Panc1 (cell line): Measurements from ENCODE around the gene SENP1. TPM values are rescaled to one million over a fixed set of nuclear protein-coding genes. Genes with fewer than 3 reads are reported as not detected.

Source experiments
- ATAC-seq: fragments of 200-7000 bp; cut with Tn5 transposase; 2 replicates; pipeline ENCODE4 v1.9.1; 2020; ENCODE audit warnings: mild to moderate bottlenecking, moderate library complexity
- BruUV-seq: library from RNA; stranded (reverse); fragments of 400-500 nt; replicated peaks from 2 replicates; lab custom pipeline; 2021; lab: Mats Ljungman, UMichigan
- CTCF ChIA-PET: fragments of 300-600 bp; sonication (Branson Sonifier 250); formaldehyde crosslinking; loops from one replicate; lab custom pipeline; 2022; ENCODE audit warnings: antibody characterized with exemption; lab: Charles Lee
- POLR2A ChIA-PET: fragments of 300-600 bp; sonication (Branson Sonifier 250); formaldehyde crosslinking; loops from one replicate; lab custom pipeline; 2022; ENCODE audit warnings: antibody characterized with exemption; lab: Charles Lee
- DNase-seq: peaks from one replicate; pipeline ENCODE4 v3.0.0-alpha.2; 2010; ENCODE audit warnings: low read depth, low spot score
- H3K27ac ChIP-seq: 2 replicates; pipeline ENCODE4 v1.5.1; 2011; ENCODE audit warnings: mild to moderate bottlenecking, low read length, inconsistent platforms
- H3K27me3 ChIP-seq: fragments of 200-500 bp; sonication (Bioruptor generic); 2 replicates; pipeline ENCODE4 v1.6.0; 2014; ENCODE audit warnings: low read length, inconsistent platforms; ENCODE audit not compliant: control insufficient read depth, insufficient read depth
- H3K36me3 ChIP-seq: fragments of 200-500 bp; sonication (Bioruptor generic); 2 replicates; pipeline ENCODE4 v1.5.1; 2014; ENCODE audit warnings: inconsistent platforms, mild to moderate bottlenecking, low read length, moderate library complexity; ENCODE audit not compliant: control insufficient read depth, insufficient read depth
- H3K4me1 ChIP-seq: 2 replicates; pipeline ENCODE4 v1.5.1; 2011; ENCODE audit warnings: inconsistent platforms, mild to moderate bottlenecking, low read length, moderate library complexity; ENCODE audit not compliant: control insufficient read depth, insufficient read depth
- H3K4me3 ChIP-seq, 2 experiments: 2 replicates each; pipeline ENCODE4 v1.5.1; 2011 to 2012; ENCODE audit warnings: low read depth in 2 of 2, low read length in 2 of 2, mild to moderate bottlenecking in 2 of 2, inconsistent platforms in 1 of 2, moderate library complexity in 1 of 2
- H3K9me3 ChIP-seq: fragments of 200-500 bp; sonication (Bioruptor generic); 2 replicates; pipeline ENCODE4 v1.5.1; 2014; ENCODE audit warnings: low read depth, mild to moderate bottlenecking, inconsistent platforms, low read length, moderate library complexity; ENCODE audit not compliant: control insufficient read depth, insufficient read depth
- POLR2AphosphoS5 ChIP-seq: IDR thresholded peaks from 2 replicates; pipeline ENCODE4 v1.6.1; 2012; ENCODE audit warnings: mild to moderate bottlenecking, low read depth, low read length, moderate library complexity
- SIN3A ChIP-seq: IDR thresholded peaks from 2 replicates; pipeline ENCODE4 v1.6.1; 2012; ENCODE audit warnings: low read depth, mild to moderate bottlenecking, low read length, moderate library complexity, borderline replicate concordance; ENCODE audit not compliant: insufficient read depth
- TCF7L2 ChIP-seq: IDR thresholded peaks from 2 replicates; pipeline ENCODE4 v1.6.1; 2011; ENCODE audit warnings: mild to moderate bottlenecking, low read depth, low read length, inconsistent platforms
- in situ Hi-C: cut with HindIII; loops from 2 replicates; pipeline ENCODE4 v1.10.0; 2016; ENCODE audit warnings: low sequenced_read_pairs, low pct_unique_long_range_greater_than_20kb
- intact Hi-C: fragments of 100-400 bp; cut with micrococcal nuclease; formaldehyde crosslinking; loops from one replicate; pipeline ENCODE4 v1.10.0; 2022; ENCODE audit not compliant: unreplicated experiment
- total RNA-seq: library from RNA; stranded (reverse); gene quantifications from one replicate; pipeline ENCODE4 v1.2.1, GENCODE V29; 2021; ENCODE audit not compliant: unreplicated experiment
- TF ChIP-seq, protein P1 (sequence below), 2 experiments: IDR thresholded peaks; 2 replicates each; pipeline ENCODE4 v1.6.1; 2011 to 2012; ENCODE audit warnings: low read depth in 2 of 2, control low read depth in 1 of 2, low read length in 1 of 2, mild to moderate bottlenecking in 1 of 2, moderate library complexity in 1 of 2; ENCODE audit not compliant: insufficient read depth in 1 of 2
- TF ChIP-seq, protein P2 (sequence below): fragments of 450-650 bp; IDR thresholded peaks from 2 replicates; pipeline ENCODE4 v1.5.1; 2017; ENCODE audit warnings: mild to moderate bottlenecking

Gene SENP1
- total RNA-seq, 1 experiment from 2014 or later: 35.2 TPM

DNA sequence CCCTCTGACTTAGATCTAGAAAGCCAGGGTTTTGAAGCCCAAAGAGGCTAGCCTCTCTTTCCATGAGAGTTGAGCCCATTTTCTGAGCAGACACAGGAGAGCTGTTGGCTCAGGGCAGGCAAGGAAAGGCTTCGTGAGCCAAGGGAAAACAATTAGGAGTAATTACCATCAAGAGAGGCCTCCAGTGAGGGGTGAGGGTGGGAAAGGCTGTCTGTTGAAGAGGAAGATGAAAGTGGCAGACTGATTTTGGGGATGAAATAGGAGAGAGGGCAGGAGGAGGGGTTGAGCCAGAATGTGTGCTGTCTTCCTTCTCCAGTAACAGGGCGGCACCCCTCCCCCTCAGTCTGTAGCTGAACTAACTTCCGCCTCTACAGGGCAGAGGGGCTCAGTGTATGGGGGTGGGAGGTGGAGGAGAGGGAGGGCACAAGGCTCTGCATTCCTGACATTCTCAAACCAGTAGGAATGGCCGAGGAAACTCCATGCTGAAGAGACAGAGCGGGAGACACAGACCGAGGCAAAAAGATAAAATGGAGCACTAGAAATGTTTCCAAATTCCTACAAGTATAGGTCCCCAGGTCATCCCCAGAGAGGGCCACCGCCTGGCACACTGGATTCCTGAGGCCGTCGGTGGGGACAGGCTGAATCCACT, 68.5 kb downstream of the SENP1 start:
- no peak for TF ChIP-seq TCF7L2
- no peak for TF ChIP-seq POLR2AphosphoS5
- TF ChIP-seq SIN3A: no peak
- TF ChIP-seq, protein P1, sequence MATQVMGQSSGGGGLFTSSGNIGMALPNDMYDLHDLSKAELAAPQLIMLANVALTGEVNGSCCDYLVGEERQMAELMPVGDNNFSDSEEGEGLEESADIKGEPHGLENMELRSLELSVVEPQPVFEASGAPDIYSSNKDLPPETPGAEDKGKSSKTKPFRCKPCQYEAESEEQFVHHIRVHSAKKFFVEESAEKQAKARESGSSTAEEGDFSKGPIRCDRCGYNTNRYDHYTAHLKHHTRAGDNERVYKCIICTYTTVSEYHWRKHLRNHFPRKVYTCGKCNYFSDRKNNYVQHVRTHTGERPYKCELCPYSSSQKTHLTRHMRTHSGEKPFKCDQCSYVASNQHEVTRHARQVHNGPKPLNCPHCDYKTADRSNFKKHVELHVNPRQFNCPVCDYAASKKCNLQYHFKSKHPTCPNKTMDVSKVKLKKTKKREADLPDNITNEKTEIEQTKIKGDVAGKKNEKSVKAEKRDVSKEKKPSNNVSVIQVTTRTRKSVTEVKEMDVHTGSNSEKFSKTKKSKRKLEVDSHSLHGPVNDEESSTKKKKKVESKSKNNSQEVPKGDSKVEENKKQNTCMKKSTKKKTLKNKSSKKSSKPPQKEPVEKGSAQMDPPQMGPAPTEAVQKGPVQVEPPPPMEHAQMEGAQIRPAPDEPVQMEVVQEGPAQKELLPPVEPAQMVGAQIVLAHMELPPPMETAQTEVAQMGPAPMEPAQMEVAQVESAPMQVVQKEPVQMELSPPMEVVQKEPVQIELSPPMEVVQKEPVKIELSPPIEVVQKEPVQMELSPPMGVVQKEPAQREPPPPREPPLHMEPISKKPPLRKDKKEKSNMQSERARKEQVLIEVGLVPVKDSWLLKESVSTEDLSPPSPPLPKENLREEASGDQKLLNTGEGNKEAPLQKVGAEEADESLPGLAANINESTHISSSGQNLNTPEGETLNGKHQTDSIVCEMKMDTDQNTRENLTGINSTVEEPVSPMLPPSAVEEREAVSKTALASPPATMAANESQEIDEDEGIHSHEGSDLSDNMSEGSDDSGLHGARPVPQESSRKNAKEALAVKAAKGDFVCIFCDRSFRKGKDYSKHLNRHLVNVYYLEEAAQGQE (IDR thresholded peaks at IDR 0.05; ENCODE audit: insufficient read depth in 1 of 2, low read depth in 2 of 2, low read length in 1 of 2): no peak
- TF ChIP-seq, protein P2, sequence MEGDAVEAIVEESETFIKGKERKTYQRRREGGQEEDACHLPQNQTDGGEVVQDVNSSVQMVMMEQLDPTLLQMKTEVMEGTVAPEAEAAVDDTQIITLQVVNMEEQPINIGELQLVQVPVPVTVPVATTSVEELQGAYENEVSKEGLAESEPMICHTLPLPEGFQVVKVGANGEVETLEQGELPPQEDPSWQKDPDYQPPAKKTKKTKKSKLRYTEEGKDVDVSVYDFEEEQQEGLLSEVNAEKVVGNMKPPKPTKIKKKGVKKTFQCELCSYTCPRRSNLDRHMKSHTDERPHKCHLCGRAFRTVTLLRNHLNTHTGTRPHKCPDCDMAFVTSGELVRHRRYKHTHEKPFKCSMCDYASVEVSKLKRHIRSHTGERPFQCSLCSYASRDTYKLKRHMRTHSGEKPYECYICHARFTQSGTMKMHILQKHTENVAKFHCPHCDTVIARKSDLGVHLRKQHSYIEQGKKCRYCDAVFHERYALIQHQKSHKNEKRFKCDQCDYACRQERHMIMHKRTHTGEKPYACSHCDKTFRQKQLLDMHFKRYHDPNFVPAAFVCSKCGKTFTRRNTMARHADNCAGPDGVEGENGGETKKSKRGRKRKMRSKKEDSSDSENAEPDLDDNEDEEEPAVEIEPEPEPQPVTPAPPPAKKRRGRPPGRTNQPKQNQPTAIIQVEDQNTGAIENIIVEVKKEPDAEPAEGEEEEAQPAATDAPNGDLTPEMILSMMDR: no peak
- no peak for DNase-seq
- Histone ChIP-seq H3K4me3 (no peak overlapping the region), H3K4me1 (no peaks in the 10 kb centered on the region), H3K27ac (no peak overlapping the region), H3K36me3 (no peaks in the 10 kb centered on the region), H3K27me3 (no peaks in the 10 kb centered on the region), H3K9me3 (no peaks in the 10 kb centered on the region)
- ChIA-PET CTCF (no interaction called here), POLR2A (no interaction called here)
- no peak for ATAC-seq
- no TSS peak for BruUV-seq
- intact Hi-C loops (no loop called here), in situ Hi-C loops (no loop called here)

DNA sequence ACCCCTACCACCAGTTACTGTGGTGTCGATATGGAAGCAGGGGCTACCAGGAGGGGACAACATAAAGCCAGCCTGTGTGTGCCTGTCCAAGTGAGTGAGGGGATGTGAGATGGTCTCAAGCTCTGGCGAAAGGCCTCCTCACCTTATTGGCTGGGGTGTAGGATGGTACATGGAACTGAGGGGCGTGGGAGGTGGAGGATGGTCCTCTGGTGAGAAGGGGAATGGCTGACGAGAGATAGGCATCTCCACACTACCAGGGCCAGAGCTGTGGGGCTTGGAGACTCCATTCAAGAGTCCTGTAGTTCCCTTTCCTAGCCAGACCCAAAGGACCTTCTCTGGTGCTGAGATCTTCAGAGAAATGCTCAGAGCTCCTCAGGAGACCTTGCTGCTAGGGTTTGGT, 69.1 kb downstream of the SENP1 start:
- no peaks in the 10 kb centered on the region for H3K9me3 ChIP-seq
- no peak overlapping the region for H3K4me3 ChIP-seq
- H3K27me3 ChIP-seq: no peaks in the 10 kb centered on the region
- intact Hi-C loops: no loop called here
- no peaks in the 10 kb centered on the region for H3K36me3 ChIP-seq
- DNase-seq (no peak), ATAC-seq (no peak)
- CTCF ChIA-PET: no interaction called here
- no peak overlapping the region for H3K27ac ChIP-seq
- no peaks in the 10 kb centered on the region for H3K4me1 ChIP-seq
- POLR2A ChIA-PET: no interaction called here
- no TSS peak for BruUV-seq
- no peak for TF ChIP-seq POLR2AphosphoS5
- TF ChIP-seq, protein P1 (IDR thresholded peaks at IDR 0.05; ENCODE audit: insufficient read depth in 1 of 2, low read depth in 2 of 2, low read length in 1 of 2): no peak
- in situ Hi-C loops: no loop called here
